ENCODE measurements around the gene DCDC2. TPM values are rescaled to one million over a fixed set of nuclear protein-coding genes. Genes with fewer than 3 reads are reported as not detected.

The DCDC2 gene
- total and polyA plus RNA-seq, 2 donors from 2014 or later = 22.1 to 110 TPM

DNA sequence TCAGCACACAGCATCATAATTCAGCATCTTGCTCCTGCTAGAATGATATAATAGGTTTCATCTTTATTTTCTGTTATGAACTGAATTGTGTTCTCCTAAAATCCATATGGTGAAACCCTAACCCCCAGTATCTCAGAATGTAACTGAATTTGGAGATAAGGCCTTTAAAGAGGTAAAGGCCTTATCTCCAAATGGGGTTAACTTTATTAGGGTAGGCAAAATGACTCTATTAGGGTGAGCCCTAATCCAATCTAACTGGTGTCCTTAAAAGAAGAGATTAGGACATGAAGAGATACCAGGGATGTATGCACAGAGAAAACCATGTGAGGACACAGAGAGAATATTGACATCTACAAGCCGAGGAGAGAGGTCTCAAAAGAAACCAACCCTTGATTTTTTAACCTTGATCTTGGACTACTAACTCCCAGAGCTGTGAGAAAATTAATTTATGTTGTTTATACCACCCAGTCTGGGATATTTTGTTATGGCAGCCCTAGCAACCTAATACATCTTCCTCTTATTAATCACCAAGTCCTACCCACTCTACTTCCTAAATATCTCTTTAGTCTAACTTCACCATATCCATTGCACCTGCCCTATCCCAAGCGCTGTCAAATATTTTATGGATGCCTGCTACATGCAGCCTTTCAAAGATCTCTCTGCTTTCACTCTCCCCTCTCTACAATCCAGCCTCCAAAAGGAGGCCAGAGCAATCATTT is 36.4 kb upstream of the DCDC2 start:
- H3K27ac ChIP-seq (ENCODE audit: low read depth in 2 of 2, low read length in 2 of 2) = no peak overlapping the region
- H3K36me3 ChIP-seq (ENCODE audit: control insufficient read depth in 2 of 3, insufficient read depth in 3 of 3, low read length in 3 of 3) = no peaks in the 10 kb centered on the region
- TF ChIP-seq, protein P1, sequence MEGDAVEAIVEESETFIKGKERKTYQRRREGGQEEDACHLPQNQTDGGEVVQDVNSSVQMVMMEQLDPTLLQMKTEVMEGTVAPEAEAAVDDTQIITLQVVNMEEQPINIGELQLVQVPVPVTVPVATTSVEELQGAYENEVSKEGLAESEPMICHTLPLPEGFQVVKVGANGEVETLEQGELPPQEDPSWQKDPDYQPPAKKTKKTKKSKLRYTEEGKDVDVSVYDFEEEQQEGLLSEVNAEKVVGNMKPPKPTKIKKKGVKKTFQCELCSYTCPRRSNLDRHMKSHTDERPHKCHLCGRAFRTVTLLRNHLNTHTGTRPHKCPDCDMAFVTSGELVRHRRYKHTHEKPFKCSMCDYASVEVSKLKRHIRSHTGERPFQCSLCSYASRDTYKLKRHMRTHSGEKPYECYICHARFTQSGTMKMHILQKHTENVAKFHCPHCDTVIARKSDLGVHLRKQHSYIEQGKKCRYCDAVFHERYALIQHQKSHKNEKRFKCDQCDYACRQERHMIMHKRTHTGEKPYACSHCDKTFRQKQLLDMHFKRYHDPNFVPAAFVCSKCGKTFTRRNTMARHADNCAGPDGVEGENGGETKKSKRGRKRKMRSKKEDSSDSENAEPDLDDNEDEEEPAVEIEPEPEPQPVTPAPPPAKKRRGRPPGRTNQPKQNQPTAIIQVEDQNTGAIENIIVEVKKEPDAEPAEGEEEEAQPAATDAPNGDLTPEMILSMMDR (IDR thresholded peaks at IDR 0.05; ENCODE audit: borderline replicate concordance, extremely low read depth, insufficient read depth) = no peak
- no peaks in the 10 kb centered on the region for H3K27me3 ChIP-seq (ENCODE audit: control insufficient read depth, insufficient read depth, low read length)
- no peaks in the 10 kb centered on the region for H3K9me3 ChIP-seq (ENCODE audit: control insufficient read depth in 2 of 3, insufficient read depth in 1 of 3, low read length in 3 of 3)
- no peaks in the 10 kb centered on the region for H3K4me1 ChIP-seq (ENCODE audit: control insufficient read depth in 2 of 3, insufficient read depth in 2 of 3, low read depth in 1 of 3, low read length in 3 of 3)
- FAIRE-seq = no peak
- no peak for DNase-seq
- H3K4me3 ChIP-seq (ENCODE audit: low read length in 3 of 3) = no peak overlapping the region
- no peak overlapping the region for H3K9ac ChIP-seq (ENCODE audit: low read length in 3 of 3)
- intact Hi-C loops (cut with DNase I) = no loop called here

- Histone ChIP-seq H3K27me3 (ENCODE audit: control insufficient read depth, insufficient read depth, low read length) (no peaks in the 10 kb centered on the region), H3K27ac (ENCODE audit: low read depth in 2 of 2, low read length in 2 of 2) (no peak overlapping the region), H3K9me3 (ENCODE audit: control insufficient read depth in 2 of 3, insufficient read depth in 1 of 3, low read length in 3 of 3) (no peaks in the 10 kb centered on the region), H3K4me3 (ENCODE audit: low read length in 3 of 3) (no peak overlapping the region), H3K36me3 (ENCODE audit: control insufficient read depth in 2 of 3, insufficient read depth in 3 of 3, low read length in 3 of 3) (no peaks in the 10 kb centered on the region), H3K9ac (ENCODE audit: low read length in 3 of 3) (no peak overlapping the region), H3K4me1 (ENCODE audit: control insufficient read depth in 2 of 3, insufficient read depth in 2 of 3, low read depth in 1 of 3, low read length in 3 of 3) (no peaks in the 10 kb centered on the region)
- TF ChIP-seq, protein P1 (IDR thresholded peaks at IDR 0.05; ENCODE audit: borderline replicate concordance, extremely low read depth, insufficient read depth) = no peak
- intact Hi-C loops (cut with DNase I) = no loop called here
- DNase-seq (no peak), FAIRE-seq (no peak)
These were observed 34.0 kb upstream of the DCDC2 start for GRCh38 chr6:24391756-24392405.

DNA sequence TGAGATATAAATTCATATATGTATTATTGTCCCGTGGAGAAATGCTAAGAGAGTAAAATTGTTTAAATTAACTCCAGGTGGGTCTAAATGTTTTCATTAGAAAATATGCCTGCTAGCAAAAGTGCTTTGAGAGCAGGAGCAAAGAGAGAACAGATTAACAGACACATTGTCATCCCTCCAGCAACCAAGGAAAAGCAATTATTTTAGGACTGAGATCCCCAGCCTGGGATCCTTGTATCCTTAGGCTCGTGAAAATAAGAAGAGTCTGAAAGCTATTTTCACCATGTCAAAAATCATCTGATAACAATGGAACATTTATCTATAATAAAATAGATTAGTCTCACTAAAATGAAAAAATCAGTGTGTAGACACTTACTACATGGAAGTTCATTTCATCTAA is 33.3 kb upstream of the DCDC2 start:
- DNase-seq = no peak
- no peak overlapping the region for H3K27ac ChIP-seq (ENCODE audit: low read depth in 2 of 2, low read length in 2 of 2)
- FAIRE-seq = no peak
- H3K27me3 ChIP-seq (ENCODE audit: control insufficient read depth, insufficient read depth, low read length) = no peaks in the 10 kb centered on the region
- no peaks in the 10 kb centered on the region for H3K36me3 ChIP-seq (ENCODE audit: control insufficient read depth in 2 of 3, insufficient read depth in 3 of 3, low read length in 3 of 3)
- no peaks in the 10 kb centered on the region for H3K4me1 ChIP-seq (ENCODE audit: control insufficient read depth in 2 of 3, insufficient read depth in 2 of 3, low read depth in 1 of 3, low read length in 3 of 3)
- no peak overlapping the region for H3K4me3 ChIP-seq (ENCODE audit: low read length in 3 of 3)
- intact Hi-C loops (cut with DNase I) = no loop called here
- H3K9me3 ChIP-seq (ENCODE audit: control insufficient read depth in 2 of 3, insufficient read depth in 1 of 3, low read length in 3 of 3) = no peaks in the 10 kb centered on the region
- TF ChIP-seq, protein P1 (IDR thresholded peaks at IDR 0.05; ENCODE audit: borderline replicate concordance, extremely low read depth, insufficient read depth) = no peak
- H3K9ac ChIP-seq (ENCODE audit: low read length in 3 of 3) = no peak overlapping the region

All from kidney (tissue), 14 donors.